CD4-positive, alpha-beta T cell (primary cell): ENCODE measurements around the gene OXNAD1. TPM values are rescaled to one million over a fixed set of nuclear protein-coding genes. Genes with fewer than 3 reads are reported as not detected.

ENCODE experiments used
- ATAC-seq: fragments of 200-7000 bp; cut with Tn5 transposase; one replicate; pipeline ENCODE4 v1.10.0; 2022; ENCODE audit warnings: mild to moderate bottlenecking; ENCODE audit not compliant: poor library complexity
- CTCF ChIA-PET: fragments of 350-600 bp; sonication (Branson Sonifier 250); formaldehyde crosslinking; loops from one replicate; lab custom pipeline; 2021; ENCODE audit warnings: antibody characterized with exemption, inconsistent platforms; lab: Charles Lee
- POLR2A ChIA-PET: fragments of 350-600 bp; sonication (Branson Sonifier 250); formaldehyde crosslinking; loops from one replicate; lab custom pipeline; 2021; ENCODE audit warnings: antibody characterized with exemption, inconsistent platforms; lab: Charles Lee
- DNase-seq, 14 experiments: peaks; one replicate each; pipeline ENCODE4 v3.0.0-alpha.2; 2013 to 2020; ENCODE audit warnings: mixed read lengths in 2 of 14
- H3K27ac ChIP-seq, 2 donors: one replicate each; pipeline versions ENCODE4 v1.5.1 to v1.7.0; 2013; ENCODE audit warnings: low read length in 2 of 2, low read depth in 1 of 2, mild to moderate bottlenecking in 1 of 2
- H3K27me3 ChIP-seq, 2 experiments: 1 replicate in 1 of 2; 2 replicates in 1 of 2; pipeline versions ENCODE4 v1.6.1 to v1.7.0; 2013; ENCODE audit warnings: low read length in 2 of 2, control low read depth in 1 of 2, mild to moderate bottlenecking in 1 of 2, moderate library complexity in 1 of 2; ENCODE audit not compliant: insufficient read depth in 2 of 2, control insufficient read depth in 1 of 2
- H3K36me3 ChIP-seq: one replicate; pipeline ENCODE4 v1.6.1; 2013; ENCODE audit warnings: low read length, control low read depth; ENCODE audit not compliant: insufficient read depth
- H3K4me1 ChIP-seq: one replicate; pipeline ENCODE4 v1.6.1; 2013; ENCODE audit warnings: low read length, control low read depth; ENCODE audit not compliant: insufficient read depth
- H3K4me3 ChIP-seq: one replicate; pipeline ENCODE4 v1.5.1; 2013; ENCODE audit warnings: mild to moderate bottlenecking, low read length, moderate library complexity
- H3K9me3 ChIP-seq, 2 experiments: 1 replicate in 1 of 2; 2 replicates in 1 of 2; pipeline versions ENCODE4 v1.6.1 to v1.7.0; 2013; ENCODE audit warnings: low read length in 2 of 2, mild to moderate bottlenecking in 2 of 2, control low read depth in 1 of 2, moderate library complexity in 1 of 2; ENCODE audit not compliant: control insufficient read depth in 1 of 2, insufficient read depth in 1 of 2
- H3K27ac Mint-ChIP-seq: one replicate; pipeline ENCODE4 v1.8.0; 2020; ENCODE audit warnings: mixed read lengths
- H3K27me3 Mint-ChIP-seq: one replicate; pipeline ENCODE4 v1.8.0; 2021; ENCODE audit warnings: mixed read lengths
- H3K36me3 Mint-ChIP-seq: one replicate; pipeline ENCODE4 v1.8.0; 2021; ENCODE audit warnings: low read depth, mixed read lengths
- H3K4me1 Mint-ChIP-seq: one replicate; pipeline ENCODE4 v1.8.0; 2021; ENCODE audit warnings: low read depth, mixed read lengths
- H3K4me3 Mint-ChIP-seq: one replicate; pipeline ENCODE4 v1.8.0; 2020; ENCODE audit warnings: mild to moderate bottlenecking, mixed read lengths
- H3K9me3 Mint-ChIP-seq: one replicate; pipeline ENCODE4 v1.8.0; 2020; ENCODE audit warnings: mixed read lengths
- intact Hi-C, 2 experiments: fragments of 100-400 bp; cut with DNase I in 1 of 2; cut with micrococcal nuclease in 1 of 2; formaldehyde crosslinking; loops; one replicate each; pipeline versions ENCODE4 v1.15.1 to v1.9.0; 2023 to 2025; cut with DNase I, micrococcal nuclease
- total RNA-seq, 174 experiments: library from RNA in 2 of 174; stranded (reverse) in 2 of 174; gene quantifications; one replicate each; pipeline ENCODE4 v1.2.3 and lab custom pipeline; 2021 to 2026
- TF ChIP-seq, protein P1 (sequence below): fragments of 200-600 bp; IDR thresholded peaks from one replicate; pipeline ENCODE4 v1.8.0; 2022; ENCODE audit warnings: antibody characterized with exemption, mild to moderate bottlenecking

Gene OXNAD1
- total RNA-seq, 2 experiments from 2014 or later = 135 TPM

DNA sequence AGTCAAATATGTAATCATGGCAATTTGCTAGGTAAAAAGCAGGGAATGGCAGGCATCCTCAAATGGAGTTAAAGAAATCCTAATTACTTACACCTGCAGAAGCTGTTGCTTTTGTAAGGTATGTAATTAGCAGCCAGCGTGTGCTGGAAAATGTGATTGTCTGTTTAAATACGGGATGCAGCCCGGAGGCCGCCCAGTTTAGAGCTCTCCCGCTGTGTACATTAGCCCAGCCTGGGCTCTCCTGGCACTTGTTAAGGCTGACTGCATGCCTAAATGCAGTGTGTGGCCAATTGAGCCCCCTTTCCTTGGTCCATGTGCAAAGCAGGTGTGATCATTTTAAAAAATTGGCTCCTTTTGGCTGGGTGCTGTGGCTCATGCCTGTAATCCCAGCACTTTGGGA lies 9.3 kb upstream of the OXNAD1 start:
- intact Hi-C loops = no loop called here
- H3K9me3 Mint-ChIP-seq = no peaks in the 10 kb centered on the region
- Histone ChIP-seq H3K27ac (no peak overlapping the region), H3K36me3 (peaks cover 22% of the 10 kb centered on the region), H3K4me3 (no peak overlapping the region), H3K27me3 (no peaks in the 10 kb centered on the region), H3K9me3 (no peaks in the 10 kb centered on the region), H3K4me1 (peaks cover 5% of the 10 kb centered on the region)
- ChIA-PET POLR2A (no interaction called here), CTCF (no interaction called here)
- TF ChIP-seq, protein P1, sequence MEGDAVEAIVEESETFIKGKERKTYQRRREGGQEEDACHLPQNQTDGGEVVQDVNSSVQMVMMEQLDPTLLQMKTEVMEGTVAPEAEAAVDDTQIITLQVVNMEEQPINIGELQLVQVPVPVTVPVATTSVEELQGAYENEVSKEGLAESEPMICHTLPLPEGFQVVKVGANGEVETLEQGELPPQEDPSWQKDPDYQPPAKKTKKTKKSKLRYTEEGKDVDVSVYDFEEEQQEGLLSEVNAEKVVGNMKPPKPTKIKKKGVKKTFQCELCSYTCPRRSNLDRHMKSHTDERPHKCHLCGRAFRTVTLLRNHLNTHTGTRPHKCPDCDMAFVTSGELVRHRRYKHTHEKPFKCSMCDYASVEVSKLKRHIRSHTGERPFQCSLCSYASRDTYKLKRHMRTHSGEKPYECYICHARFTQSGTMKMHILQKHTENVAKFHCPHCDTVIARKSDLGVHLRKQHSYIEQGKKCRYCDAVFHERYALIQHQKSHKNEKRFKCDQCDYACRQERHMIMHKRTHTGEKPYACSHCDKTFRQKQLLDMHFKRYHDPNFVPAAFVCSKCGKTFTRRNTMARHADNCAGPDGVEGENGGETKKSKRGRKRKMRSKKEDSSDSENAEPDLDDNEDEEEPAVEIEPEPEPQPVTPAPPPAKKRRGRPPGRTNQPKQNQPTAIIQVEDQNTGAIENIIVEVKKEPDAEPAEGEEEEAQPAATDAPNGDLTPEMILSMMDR = no peak
- DNase-seq = no peak
- no peak overlapping the region for H3K27ac Mint-ChIP-seq
- no peak for ATAC-seq
- no peaks in the 10 kb centered on the region for H3K27me3 Mint-ChIP-seq
- H3K4me3 Mint-ChIP-seq = no peak overlapping the region
- peaks cover 12% of the 10 kb centered on the region for H3K36me3 Mint-ChIP-seq
- peaks cover 6% of the 10 kb centered on the region for H3K4me1 Mint-ChIP-seq

DNA sequence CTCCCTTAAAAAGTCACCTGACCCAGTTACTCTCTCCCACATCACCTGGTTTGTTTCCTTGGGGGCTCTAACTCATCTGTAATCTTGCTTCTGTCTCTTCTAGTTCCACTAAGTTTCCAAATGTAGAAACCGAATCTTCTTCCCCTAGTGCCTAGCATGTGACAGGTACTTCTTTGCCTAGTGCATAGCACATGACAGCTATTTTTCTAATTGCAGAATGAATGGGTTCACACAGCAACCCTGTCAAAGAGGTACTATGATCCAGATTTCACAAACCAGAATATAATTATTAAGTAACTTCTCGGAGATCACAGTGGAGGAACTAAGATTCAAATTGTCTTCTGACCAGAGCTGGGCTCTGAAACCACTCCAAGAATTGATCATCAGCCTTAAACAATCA lies 7.7 kb upstream of the OXNAD1 start:
- peaks cover 5% of the 10 kb centered on the region for H3K4me1 ChIP-seq
- TF ChIP-seq, protein P1 = no peak
- DNase-seq (no peak), ATAC-seq (no peak)
- H3K27ac ChIP-seq = no peak overlapping the region
- H3K27ac Mint-ChIP-seq = no peak overlapping the region
- no peaks in the 10 kb centered on the region for H3K9me3 Mint-ChIP-seq
- H3K27me3 Mint-ChIP-seq = no peaks in the 10 kb centered on the region
- peaks cover 12% of the 10 kb centered on the region for H3K36me3 Mint-ChIP-seq
- H3K4me3 ChIP-seq = no peak overlapping the region
- CTCF ChIA-PET = no interaction called here
- intact Hi-C loops = no loop called here
- peaks cover 32% of the 10 kb centered on the region for H3K36me3 ChIP-seq
- H3K4me1 Mint-ChIP-seq = peaks cover 6% of the 10 kb centered on the region
- POLR2A ChIA-PET = no interaction called here
- H3K27me3 ChIP-seq = no peaks in the 10 kb centered on the region
- H3K9me3 ChIP-seq = no peaks in the 10 kb centered on the region
- no peak overlapping the region for H3K4me3 Mint-ChIP-seq

DNA sequence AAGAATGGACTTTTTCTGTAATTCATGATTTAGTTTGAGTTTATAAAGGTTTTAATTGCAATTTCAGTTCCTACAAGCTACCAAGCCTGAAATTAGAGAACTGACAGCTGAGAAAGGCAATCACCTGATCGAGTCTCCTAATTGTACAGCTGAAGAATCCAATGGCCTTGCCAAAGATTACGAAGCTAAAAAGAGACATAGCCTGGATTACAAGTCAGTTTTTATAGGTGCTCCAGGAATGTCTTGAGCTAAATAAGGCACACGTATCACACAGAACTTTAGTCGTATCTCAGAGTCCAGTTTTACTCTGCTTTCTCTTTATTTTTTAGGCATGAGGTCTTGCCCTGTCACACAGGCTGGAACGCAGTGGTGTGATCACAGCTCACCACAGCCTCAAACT lies 6.8 kb upstream of the OXNAD1 start:
- POLR2A ChIA-PET = no interaction called here
- H3K27ac Mint-ChIP-seq = no peak overlapping the region
- no peak for ATAC-seq

More for the DNA sequence above, 6.8 kb upstream of the OXNAD1 start:
- TF ChIP-seq, protein P1 = no peak
- Histone ChIP-seq H3K4me1 (peaks cover 5% of the 10 kb centered on the region), H3K9me3 (no peaks in the 10 kb centered on the region), H3K27me3 (no peaks in the 10 kb centered on the region), H3K27ac (no peak overlapping the region), H3K4me3 (no peak overlapping the region), H3K36me3 (peaks cover 32% of the 10 kb centered on the region)
- CTCF ChIA-PET = interaction anchor here (1.2 kb wide), 1 partner anchor 14 kb away, joined by 3 read pairs; no protein-coding TSS in a partner anchor
- intact Hi-C loops = no loop called here
- H3K4me3 Mint-ChIP-seq = no peak overlapping the region
- DNase-seq = no peak
- no peaks in the 10 kb centered on the region for H3K27me3 Mint-ChIP-seq
- no peaks in the 10 kb centered on the region for H3K9me3 Mint-ChIP-seq
- peaks cover 6% of the 10 kb centered on the region for H3K4me1 Mint-ChIP-seq
- H3K36me3 Mint-ChIP-seq = peaks cover 12% of the 10 kb centered on the region
